ENCODE results near the gene STIM1. TPM values are rescaled to one million over a fixed set of nuclear protein-coding genes. Genes with fewer than 3 reads are reported as not detected.

STIM1 gene
- total RNA-seq, 1 experiment from 2014 or later, result 55.1 TPM

DNA sequence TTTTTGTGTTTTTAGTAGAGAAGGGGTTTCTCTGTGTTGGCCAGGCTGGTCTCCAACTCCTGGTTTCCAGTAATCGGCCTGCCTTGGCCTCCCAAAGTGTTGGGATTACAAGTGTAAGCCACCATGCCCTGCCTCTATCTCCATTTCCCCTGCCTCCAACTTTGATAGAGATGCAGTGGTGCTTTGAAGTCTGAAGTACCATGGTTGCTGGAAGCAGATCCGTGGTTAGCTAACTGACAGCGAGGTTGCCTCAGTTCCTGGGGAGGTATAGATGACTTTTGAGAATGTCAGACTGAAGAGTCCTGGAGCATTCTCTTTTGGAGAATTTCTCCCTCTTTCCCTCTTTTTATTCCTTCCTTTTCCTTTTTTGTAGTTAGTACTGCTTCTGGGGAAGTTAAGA, 127.6 kb downstream of the STIM1 start:
- H3K9me3 Mint-ChIP-seq (ENCODE audit: unreplicated experiment), result no peaks in the 10 kb centered on the region
- Histone ChIP-seq H3K27me3 (replicated peaks; ENCODE audit: control insufficient read depth, insufficient read depth, low read length) (no peaks in the 10 kb centered on the region), H3K4me1 (no peaks in the 10 kb centered on the region), H3K36me3 (ENCODE audit: control insufficient read depth, insufficient read depth, low read length) (no peaks in the 10 kb centered on the region), H3K9me3 (no peaks in the 10 kb centered on the region), H3K4me3 (ENCODE audit: low read depth, low read length) (no peak overlapping the region)
- no peaks in the 10 kb centered on the region for H3K27me3 Mint-ChIP-seq (ENCODE audit: insufficient read depth, unreplicated experiment)
- intact Hi-C loops (cut with micrococcal nuclease; ENCODE audit: unreplicated experiment), result no loop called here
- no peaks in the 10 kb centered on the region for H3K36me3 Mint-ChIP-seq (ENCODE audit: insufficient read depth, unreplicated experiment)
- H3K4me3 Mint-ChIP-seq (ENCODE audit: unreplicated experiment), result no peak overlapping the region
- ChIA-PET POLR2A (no interaction called here), CTCF (no interaction called here)
- H3K27ac Mint-ChIP-seq (ENCODE audit: unreplicated experiment), result no peak overlapping the region
- peaks cover 7% of the 10 kb centered on the region for H3K4me1 Mint-ChIP-seq (ENCODE audit: low read depth, unreplicated experiment)
- DNase-seq, result no peak
- TF ChIP-seq CTCF (IDR thresholded peaks at IDR 0.05; ENCODE audit: insufficient read depth in 1 of 2, low read depth in 1 of 2, low read length in 1 of 2, severe bottlenecking in 1 of 2, unreplicated experiment in 1 of 2), result no peak
- BruUV-seq (replicated peaks), result no TSS peak

DNA sequence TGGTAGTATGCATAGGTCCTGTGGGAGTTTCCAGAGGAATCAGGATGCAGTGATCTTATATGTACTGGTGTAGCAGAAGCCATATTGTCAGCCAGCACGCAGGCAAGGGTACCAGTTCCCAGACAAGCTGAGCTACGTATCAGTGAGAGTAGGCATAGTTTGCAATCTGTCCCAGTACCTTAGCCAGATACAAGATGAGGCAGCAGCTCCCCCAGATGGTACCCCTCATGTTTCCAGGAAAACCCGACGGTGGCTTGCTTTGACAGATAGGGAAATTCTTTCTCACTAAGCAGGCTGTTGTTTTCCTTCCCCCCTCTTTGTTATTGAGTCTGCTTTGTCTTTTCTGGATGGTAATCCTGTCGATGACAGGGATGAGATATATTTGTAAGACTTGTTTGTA, 129.4 kb downstream of the STIM1 start:
- Mint-ChIP-seq H3K4me3 (ENCODE audit: unreplicated experiment) (no peak overlapping the region), H3K27ac (ENCODE audit: unreplicated experiment) (no peak overlapping the region), H3K4me1 (ENCODE audit: low read depth, unreplicated experiment) (peaks cover 7% of the 10 kb centered on the region), H3K27me3 (ENCODE audit: insufficient read depth, unreplicated experiment) (no peaks in the 10 kb centered on the region), H3K36me3 (ENCODE audit: insufficient read depth, unreplicated experiment) (no peaks in the 10 kb centered on the region), H3K9me3 (ENCODE audit: unreplicated experiment) (no peaks in the 10 kb centered on the region)
- Histone ChIP-seq H3K27me3 (replicated peaks; ENCODE audit: control insufficient read depth, insufficient read depth, low read length) (no peaks in the 10 kb centered on the region), H3K36me3 (ENCODE audit: control insufficient read depth, insufficient read depth, low read length) (no peaks in the 10 kb centered on the region), H3K4me1 (no peaks in the 10 kb centered on the region), H3K9me3 (no peaks in the 10 kb centered on the region), H3K4me3 (ENCODE audit: low read depth, low read length) (no peak overlapping the region)
- no TSS peak for BruUV-seq (replicated peaks)
- DNase-seq, result peak in 1 of 2 experiments; percentile 29
- intact Hi-C loops (cut with micrococcal nuclease; ENCODE audit: unreplicated experiment), result loop anchor here (1.0 kb wide), 1 partner anchor 131 kb away; no protein-coding TSS in a partner anchor
- ChIA-PET CTCF (interaction anchor here (0.5 to 1.3 kb wide), 4 partner anchors 21 to 136 kb away, joined by 3 to 8 read pairs (median 6); partner anchors contain the start of gene STIM1), POLR2A (no interaction called here)
- peak in 1 of 2 experiments; percentile 35 for TF ChIP-seq CTCF (IDR thresholded peaks at IDR 0.05; ENCODE audit: insufficient read depth in 1 of 2, low read depth in 1 of 2, low read length in 1 of 2, severe bottlenecking in 1 of 2, unreplicated experiment in 1 of 2)

DNA sequence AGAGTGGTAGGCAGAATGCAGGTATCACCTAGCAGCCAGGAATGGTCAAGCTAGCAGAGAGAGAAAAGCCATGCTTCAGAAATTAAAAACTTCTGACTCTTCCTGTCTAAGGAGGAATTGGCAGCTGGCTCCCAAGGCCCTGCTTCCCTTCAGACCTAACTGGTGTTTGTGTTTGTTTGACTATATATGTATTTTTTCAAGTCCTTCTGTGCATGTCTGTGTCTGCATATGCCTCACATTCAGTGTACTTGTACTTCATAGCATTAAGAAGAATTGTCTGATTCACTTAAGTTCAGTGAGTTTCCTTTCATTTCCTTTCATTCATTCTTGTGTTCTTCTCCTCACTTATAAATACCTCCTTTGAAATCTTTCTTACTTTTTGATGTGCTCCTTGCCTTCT, 130.2 kb downstream of the STIM1 start:
- no peak overlapping the region for H3K27ac Mint-ChIP-seq (ENCODE audit: unreplicated experiment)
- no peak overlapping the region for H3K4me3 Mint-ChIP-seq (ENCODE audit: unreplicated experiment)
- H3K9me3 ChIP-seq, result no peaks in the 10 kb centered on the region
- no peaks in the 10 kb centered on the region for H3K27me3 ChIP-seq (replicated peaks; ENCODE audit: control insufficient read depth, insufficient read depth, low read length)
- no peak overlapping the region for H3K4me3 ChIP-seq (ENCODE audit: low read depth, low read length)
- H3K36me3 Mint-ChIP-seq (ENCODE audit: insufficient read depth, unreplicated experiment), result no peaks in the 10 kb centered on the region
- H3K36me3 ChIP-seq (ENCODE audit: control insufficient read depth, insufficient read depth, low read length), result no peaks in the 10 kb centered on the region
- H3K4me1 ChIP-seq, result no peaks in the 10 kb centered on the region
- ChIA-PET POLR2A (no interaction called here), CTCF (interaction anchor here (0.5 to 1.3 kb wide), 2 partner anchors 113 to 130 kb away, joined by 6 to 12 read pairs; partner anchors contain the start of gene STIM1)
- H3K4me1 Mint-ChIP-seq (ENCODE audit: low read depth, unreplicated experiment), result peaks cover 7% of the 10 kb centered on the region
- H3K9me3 Mint-ChIP-seq (ENCODE audit: unreplicated experiment), result no peaks in the 10 kb centered on the region
- TF ChIP-seq CTCF (IDR thresholded peaks at IDR 0.05; ENCODE audit: insufficient read depth in 1 of 2, low read depth in 1 of 2, low read length in 1 of 2, severe bottlenecking in 1 of 2, unreplicated experiment in 1 of 2), result no peak
- no TSS peak for BruUV-seq (replicated peaks)
- H3K27me3 Mint-ChIP-seq (ENCODE audit: insufficient read depth, unreplicated experiment), result no peaks in the 10 kb centered on the region
- intact Hi-C loops (cut with micrococcal nuclease; ENCODE audit: unreplicated experiment), result loop anchor here (1.0 kb wide), 1 partner anchor 131 kb away; no protein-coding TSS in a partner anchor
- DNase-seq, result no peak

Data from Caco-2 (cell line).